ES-I3 (cell line): ENCODE measurements around the gene RIPOR3.
"Not testable (repeated sequence)": the region's sequence is repeated elsewhere in the genome, so short reads cannot be mapped to it uniquely, and the experiment has no call there.

Source experiments
- H3K36me3 ChIP-seq: 2 replicates; pipeline ENCODE4 v1.6.1; 2013; ENCODE audit warnings: mild to moderate bottlenecking, low read length, control low read depth, moderate library complexity; ENCODE audit not compliant: insufficient read depth
- H3K4me1 ChIP-seq: 2 replicates; pipeline ENCODE4 v1.6.1; 2013; ENCODE audit warnings: mild to moderate bottlenecking, control low read depth, low read length; ENCODE audit not compliant: insufficient read depth
- H3K9ac ChIP-seq: 2 replicates; pipeline ENCODE4 v1.6.1; 2013; ENCODE audit warnings: low read depth, mild to moderate bottlenecking, low read length, moderate library complexity
- H3K9me3 ChIP-seq: 2 replicates; pipeline ENCODE4 v1.6.1; 2013; ENCODE audit warnings: mild to moderate bottlenecking, low read length, moderate library complexity; ENCODE audit not compliant: control insufficient read depth, insufficient read depth

RIPOR3 gene

DNA sequence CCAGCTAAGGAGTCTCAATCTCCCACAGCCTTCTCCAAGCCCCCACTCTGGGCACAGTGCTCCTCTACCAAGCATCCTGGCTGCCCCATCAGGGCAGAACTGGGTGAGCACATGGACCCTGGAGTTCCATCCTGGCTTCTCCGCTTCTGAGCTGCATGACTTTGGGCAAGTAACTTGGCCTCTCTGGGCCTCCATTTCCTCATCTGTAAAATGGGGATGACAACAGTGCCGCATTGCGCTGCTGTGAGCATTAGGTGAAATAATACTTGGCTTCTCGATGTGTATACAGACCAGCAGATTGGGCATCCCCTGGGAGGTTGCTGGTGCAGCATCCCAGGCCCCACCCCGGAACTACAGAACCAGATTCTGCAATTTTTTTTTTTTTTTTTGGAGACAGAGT, 8.3 kb upstream of the RIPOR3 start:
- Histone ChIP-seq H3K4me1 (peaks cover 21% of the 10 kb centered on the region), H3K9me3 (no peaks in the 10 kb centered on the region), H3K36me3 (no peaks in the 10 kb centered on the region), H3K9ac (no peak overlapping the region)

DNA sequence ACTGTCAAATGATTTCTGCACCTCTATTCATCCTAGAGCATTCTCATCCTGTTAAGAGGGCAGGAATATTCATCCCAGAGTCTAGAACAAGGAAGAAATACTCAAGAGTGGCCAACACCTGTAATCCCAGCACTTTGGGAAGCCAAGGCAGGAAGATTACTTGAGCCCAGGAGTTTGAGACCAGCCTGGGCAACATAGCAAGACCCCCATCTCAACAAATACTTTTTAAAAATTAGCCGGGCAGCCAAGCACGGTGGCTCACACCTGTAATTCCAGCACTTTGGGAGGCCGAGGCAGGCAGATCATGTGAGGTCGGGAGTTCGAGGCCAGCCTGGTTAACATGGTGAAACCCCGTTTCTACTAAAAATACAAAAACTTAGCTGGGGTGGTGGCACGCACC, 6.9 kb upstream of the RIPOR3 start:
- not testable (repeated sequence) for H3K9ac ChIP-seq, H3K9me3 ChIP-seq, H3K36me3 ChIP-seq
- peaks cover 18% of the 10 kb centered on the region; the same call in 1 of the 2 replicates for H3K4me1 ChIP-seq

- H3K4me1 ChIP-seq, result peaks cover 20% of the 10 kb centered on the region
Observed at GRCh38 chr20:50695135-50695872, 4.0 kb upstream of the RIPOR3 start.

GRCh38 chr20:50694379-50695134, 3.2 kb upstream of the RIPOR3 start:
- Histone ChIP-seq H3K36me3 (no peaks in the 10 kb centered on the region), H3K4me1 (peaks cover 27% of the 10 kb centered on the region), H3K9ac (no peak overlapping the region), H3K9me3 (no peaks in the 10 kb centered on the region)

More at GRCh38 chr20:50695135-50695872, 4.0 kb upstream of the RIPOR3 start:
- Histone ChIP-seq H3K36me3 (no peaks in the 10 kb centered on the region), H3K9me3 (no peaks in the 10 kb centered on the region), H3K9ac (no peak overlapping the region)

DNA sequence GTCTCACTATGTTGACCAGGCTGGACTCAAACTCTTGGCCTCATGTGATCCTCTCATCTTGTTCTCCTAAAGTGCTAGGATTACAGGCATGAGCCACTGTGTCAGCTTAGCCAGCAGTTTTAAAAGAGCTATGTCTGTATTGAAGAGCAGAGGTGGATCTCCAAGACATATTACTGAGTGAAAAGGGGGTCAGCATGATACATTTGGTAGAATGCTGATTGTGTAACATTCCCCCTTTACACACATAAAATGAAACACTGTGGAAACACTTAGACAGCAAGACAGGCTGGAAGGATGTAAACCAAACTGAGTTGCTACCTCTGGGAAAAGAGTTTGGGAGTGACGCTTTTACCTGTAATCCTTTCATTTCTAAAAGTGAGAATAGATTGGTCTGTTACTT, 1.7 kb upstream of the RIPOR3 start:
- H3K36me3 ChIP-seq, result no peaks in the 10 kb centered on the region
- no peak overlapping the region for H3K9ac ChIP-seq
- peaks cover 36% of the 10 kb centered on the region for H3K4me1 ChIP-seq
- no peaks in the 10 kb centered on the region for H3K9me3 ChIP-seq

GRCh38 chr20:50692552-50692933, 1.2 kb upstream of the RIPOR3 start:
- Histone ChIP-seq H3K36me3 (no peaks in the 10 kb centered on the region), H3K9me3 (no peaks in the 10 kb centered on the region), H3K9ac (peak overlapping the region; percentile 40; the same call in 1 of the 2 replicates), H3K4me1 (peaks cover 36% of the 10 kb centered on the region)

DNA sequence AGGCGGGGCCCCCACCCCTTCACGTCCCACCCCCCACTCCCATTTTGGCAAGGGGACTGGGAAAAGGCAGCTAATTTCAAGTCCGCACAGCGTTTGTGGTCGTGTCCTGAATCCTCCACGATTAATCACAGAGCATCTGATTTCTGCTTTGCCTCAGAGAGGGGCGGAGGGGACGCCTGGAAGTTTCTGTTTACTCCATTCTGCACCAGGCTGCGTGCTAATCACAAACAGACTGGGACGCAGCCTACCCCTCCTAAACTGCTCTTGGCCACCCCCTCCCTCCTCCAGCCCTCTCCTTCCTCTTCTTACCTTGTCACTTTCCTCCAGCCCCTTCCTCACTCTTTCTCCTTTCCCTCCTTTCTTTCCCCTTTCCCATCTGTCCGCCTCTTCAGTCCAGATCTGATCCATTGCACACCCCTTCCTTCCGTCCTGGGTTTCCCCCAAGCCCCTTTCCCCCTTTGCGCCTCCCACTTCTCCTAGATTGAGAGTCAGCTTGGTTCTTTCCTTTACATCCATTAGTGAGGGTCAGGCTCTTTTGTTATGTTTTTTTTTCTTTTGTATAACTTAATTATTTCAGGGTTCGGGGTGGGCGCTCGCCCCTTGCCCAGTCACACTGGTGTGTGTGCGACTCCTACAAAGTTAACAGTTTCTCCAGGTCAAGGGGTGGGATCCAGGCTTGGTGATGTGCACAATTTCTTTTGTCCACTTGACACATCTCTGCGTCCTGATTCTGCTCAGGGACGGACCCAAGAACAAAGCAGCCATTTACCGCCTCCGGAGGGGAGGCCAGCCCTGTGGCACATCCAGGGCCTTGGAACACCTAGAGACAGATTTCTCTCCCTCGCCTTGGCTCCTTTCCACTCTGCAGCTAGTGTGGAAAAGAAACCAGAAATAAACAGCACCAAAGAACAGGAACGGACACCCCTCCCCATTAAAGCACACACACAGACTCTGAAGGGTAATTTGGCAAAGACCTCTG, 520 bp upstream of the RIPOR3 start:
- H3K4me1 ChIP-seq, result peaks cover 36% of the 10 kb centered on the region
- H3K9ac ChIP-seq, result peak overlapping the region; percentile 40
- H3K9me3 ChIP-seq, result no peaks in the 10 kb centered on the region

DNA sequence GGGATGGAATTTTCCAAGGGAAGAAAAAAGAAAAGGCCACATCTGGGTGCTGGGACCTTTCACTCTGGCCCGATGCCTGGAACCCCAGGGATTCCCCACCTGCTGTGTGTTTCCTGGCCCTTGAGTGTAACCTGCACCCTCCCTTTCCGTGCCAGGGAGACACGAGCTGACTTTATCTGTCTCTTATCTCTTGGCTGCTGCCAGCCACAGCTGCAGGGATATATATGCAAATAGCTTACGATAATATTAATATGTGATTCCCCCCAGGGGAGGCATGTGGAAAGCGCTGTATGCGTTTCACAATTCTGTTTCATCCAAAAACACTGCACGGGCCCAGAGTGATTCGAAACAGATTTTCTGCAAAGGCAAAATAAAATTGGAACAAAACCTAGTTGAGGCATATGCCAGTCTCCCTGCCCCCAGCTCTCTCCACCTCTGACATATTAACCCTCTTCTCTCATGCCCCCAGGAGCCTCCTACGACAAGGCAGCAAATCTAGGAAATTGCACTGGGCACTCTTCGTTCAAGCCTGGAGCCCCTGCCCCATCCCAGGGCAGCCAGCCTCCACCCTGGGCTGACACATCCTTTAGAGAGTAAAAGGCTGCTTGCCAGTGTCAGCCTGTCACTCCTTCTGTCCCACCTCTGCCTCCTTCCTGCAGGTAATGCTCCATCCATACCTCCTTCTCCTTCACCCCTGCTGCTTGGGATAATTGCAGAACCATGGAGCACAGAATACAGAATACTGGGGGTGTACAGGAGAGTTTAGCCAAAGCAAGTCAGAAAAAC, 1.3 kb downstream of the RIPOR3 start:
- H3K9ac ChIP-seq, result peak overlapping the region; percentile 40; the same call in 1 of the 2 replicates
- no peaks in the 10 kb centered on the region for H3K36me3 ChIP-seq
- H3K4me1 ChIP-seq, result peaks cover 31% of the 10 kb centered on the region
- no peaks in the 10 kb centered on the region for H3K9me3 ChIP-seq

More for the DNA sequence above, 520 bp upstream of the RIPOR3 start:
- no peaks in the 10 kb centered on the region for H3K36me3 ChIP-seq

- H3K9ac ChIP-seq, result no peak overlapping the region
- no peaks in the 10 kb centered on the region for H3K36me3 ChIP-seq
- H3K4me1 ChIP-seq, result peaks cover 27% of the 10 kb centered on the region
- no peaks in the 10 kb centered on the region for H3K9me3 ChIP-seq
Observed at GRCh38 chr20:50688256-50688975, 2.9 kb downstream of the RIPOR3 start.

DNA sequence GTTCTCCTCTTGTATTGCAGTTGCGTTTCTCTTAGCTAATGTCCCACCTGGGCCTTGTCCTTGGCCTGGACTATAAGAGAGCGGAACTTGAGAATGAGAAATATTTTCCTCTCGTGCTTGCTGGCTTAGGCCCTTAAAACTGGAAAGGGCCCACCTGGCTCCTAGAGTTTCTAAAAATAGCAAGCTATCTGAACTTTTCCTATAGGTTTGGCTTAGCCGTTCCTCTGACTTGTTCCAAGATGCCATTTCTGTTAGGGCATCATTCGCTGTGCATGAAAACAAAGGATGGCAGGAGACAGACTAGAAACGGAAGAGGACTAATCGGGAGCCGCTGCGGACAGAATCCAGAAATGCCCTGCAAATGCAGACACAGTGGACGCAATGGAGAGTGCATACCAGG, 4.5 kb downstream of the RIPOR3 start:
- peaks cover 21% of the 10 kb centered on the region for H3K4me1 ChIP-seq
- no peak overlapping the region for H3K9ac ChIP-seq

DNA sequence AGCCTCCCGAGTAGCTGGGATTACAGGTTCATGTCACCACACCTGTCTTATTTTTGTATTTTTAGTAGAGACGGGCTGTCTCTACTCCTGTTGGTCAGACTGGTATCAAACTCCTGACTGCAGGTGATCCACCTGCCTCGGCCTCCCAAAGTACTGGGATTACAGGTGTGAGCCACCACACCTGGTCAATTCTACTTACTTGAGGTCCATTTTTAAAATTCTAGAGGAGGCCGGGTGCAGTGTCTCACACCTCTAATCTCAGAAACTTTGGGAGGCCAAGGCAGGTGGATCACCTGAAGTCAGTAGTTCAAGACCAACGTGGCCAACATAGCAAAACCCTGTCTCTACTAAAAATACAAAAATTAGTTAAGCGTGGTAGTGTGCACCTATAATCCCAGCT, 7.8 kb downstream of the RIPOR3 start:
- 0 out of 2 replicates have a peak, but pooled peaks cover 2% of the 10 kb centered on the region for H3K4me1 ChIP-seq
- H3K9me3 ChIP-seq, result no peaks in the 10 kb centered on the region
- no peaks in the 10 kb centered on the region for H3K36me3 ChIP-seq
- no peak overlapping the region for H3K9ac ChIP-seq

More for the DNA sequence above, 4.5 kb downstream of the RIPOR3 start:
- no peaks in the 10 kb centered on the region for H3K36me3 ChIP-seq
- no peaks in the 10 kb centered on the region for H3K9me3 ChIP-seq

- Histone ChIP-seq H3K9ac (no peak overlapping the region), H3K9me3 (no peaks in the 10 kb centered on the region), H3K36me3 (no peaks in the 10 kb centered on the region), H3K4me1 (0 out of 2 replicates have a peak, but pooled peaks cover 4% of the 10 kb centered on the region)
Observed at GRCh38 chr20:50682947-50683530, 8.3 kb downstream of the RIPOR3 start.

- Histone ChIP-seq H3K4me1 (0 out of 2 replicates have a peak, but pooled peaks cover 4% of the 10 kb centered on the region), H3K9ac (no peak overlapping the region), H3K36me3 (no peaks in the 10 kb centered on the region), H3K9me3 (no peaks in the 10 kb centered on the region)
Observed at GRCh38 chr20:50682065-50682464, 9.3 kb downstream of the RIPOR3 start.
